KMS-11 (cell line): Measurements from ENCODE around the gene NKX6-1.

Experiments used
- H2AFZ ChIP-seq: fragments of 200-600 bp; sonication (generic); 2 replicates; pipeline ENCODE4 v1.6.1; 2016; ENCODE audit warnings: antibody characterized with exemption, mixed run types, low read depth
- H3K27ac ChIP-seq: fragments of 200-600 bp; sonication (generic); 2 replicates; pipeline ENCODE4 v1.6.1; 2016; ENCODE audit warnings: mild to moderate bottlenecking, mixed run types
- H3K27me3 ChIP-seq: fragments of 200-600 bp; sonication (generic); 2 replicates; pipeline ENCODE4 v1.6.1; 2017; ENCODE audit warnings: mild to moderate bottlenecking, low read depth, mixed run types, moderate library complexity; ENCODE audit not compliant: insufficient read depth
- H3K36me3 ChIP-seq: fragments of 200-600 bp; sonication (generic); 2 replicates; pipeline ENCODE4 v1.6.1; 2017; ENCODE audit warnings: mild to moderate bottlenecking, mixed run types; ENCODE audit not compliant: insufficient read depth
- H3K4me1 ChIP-seq: fragments of 200-600 bp; sonication (generic); 2 replicates; pipeline ENCODE4 v1.6.1; 2016; ENCODE audit warnings: mild to moderate bottlenecking, low read depth, mixed run types; ENCODE audit not compliant: poor library complexity, severe bottlenecking
- H3K4me2 ChIP-seq: fragments of 200-600 bp; sonication (generic); 2 replicates; pipeline ENCODE4 v1.7.0; 2016; ENCODE audit warnings: mild to moderate bottlenecking, mixed run types
- H3K4me3 ChIP-seq: fragments of 200-600 bp; sonication (generic); IDR thresholded peaks from 2 replicates; pipeline ENCODE4 v1.6.1; 2017; ENCODE audit warnings: low read depth, low read length, mixed read lengths; ENCODE audit not compliant: insufficient read depth
- H3K79me2 ChIP-seq: fragments of 200-600 bp; sonication (generic); 2 replicates; pipeline ENCODE4 v1.6.1; 2016; ENCODE audit warnings: low read depth, mixed run types; ENCODE audit not compliant: insufficient read depth
- H3K9ac ChIP-seq: fragments of 200-600 bp; sonication (generic); 2 replicates; pipeline ENCODE4 v1.6.1; 2016; ENCODE audit warnings: mild to moderate bottlenecking, mixed run types
- H4K20me1 ChIP-seq: fragments of 200-600 bp; sonication (generic); 2 replicates; pipeline ENCODE4 v1.6.1; 2016; ENCODE audit warnings: mild to moderate bottlenecking, mixed run types; ENCODE audit not compliant: insufficient read depth
- TF ChIP-seq, protein P1 (sequence below): fragments of 200-600 bp; sonication (generic); conservative IDR thresholded peaks from 2 replicates; pipeline ENCODE4 v1.6.1; 2017; ENCODE audit warnings: low read depth, mild to moderate bottlenecking, antibody characterized with exemption, low read length, moderate library complexity, mixed read lengths

NKX6-1 gene

DNA sequence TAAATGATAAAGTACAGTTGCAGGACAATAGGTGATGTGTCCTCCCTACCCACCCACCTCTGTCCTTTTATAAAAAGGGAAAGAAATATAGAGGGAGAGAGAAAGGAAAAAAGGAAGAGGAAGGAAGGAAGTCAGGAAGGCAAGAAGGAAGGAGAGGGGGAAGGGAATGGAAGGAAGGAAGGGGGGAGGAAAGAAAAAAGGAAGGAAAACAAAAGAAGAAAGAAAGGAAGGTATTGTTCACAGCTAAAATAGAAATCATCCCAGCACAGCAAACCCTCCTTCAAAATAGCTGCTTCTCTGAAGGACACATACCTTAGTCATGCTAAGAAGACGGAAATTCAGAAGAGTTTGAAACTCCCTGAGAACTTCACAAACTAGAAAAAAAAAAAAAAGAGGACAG is 8.4 kb downstream of the NKX6-1 start:
- H3K4me3 ChIP-seq: no peak overlapping the region
- no peaks in the 10 kb centered on the region for H4K20me1 ChIP-seq
- no peaks in the 10 kb centered on the region for H3K4me1 ChIP-seq
- no peak overlapping the region for H2AFZ ChIP-seq
- H3K9ac ChIP-seq: no peak overlapping the region
- TF ChIP-seq, protein P1, sequence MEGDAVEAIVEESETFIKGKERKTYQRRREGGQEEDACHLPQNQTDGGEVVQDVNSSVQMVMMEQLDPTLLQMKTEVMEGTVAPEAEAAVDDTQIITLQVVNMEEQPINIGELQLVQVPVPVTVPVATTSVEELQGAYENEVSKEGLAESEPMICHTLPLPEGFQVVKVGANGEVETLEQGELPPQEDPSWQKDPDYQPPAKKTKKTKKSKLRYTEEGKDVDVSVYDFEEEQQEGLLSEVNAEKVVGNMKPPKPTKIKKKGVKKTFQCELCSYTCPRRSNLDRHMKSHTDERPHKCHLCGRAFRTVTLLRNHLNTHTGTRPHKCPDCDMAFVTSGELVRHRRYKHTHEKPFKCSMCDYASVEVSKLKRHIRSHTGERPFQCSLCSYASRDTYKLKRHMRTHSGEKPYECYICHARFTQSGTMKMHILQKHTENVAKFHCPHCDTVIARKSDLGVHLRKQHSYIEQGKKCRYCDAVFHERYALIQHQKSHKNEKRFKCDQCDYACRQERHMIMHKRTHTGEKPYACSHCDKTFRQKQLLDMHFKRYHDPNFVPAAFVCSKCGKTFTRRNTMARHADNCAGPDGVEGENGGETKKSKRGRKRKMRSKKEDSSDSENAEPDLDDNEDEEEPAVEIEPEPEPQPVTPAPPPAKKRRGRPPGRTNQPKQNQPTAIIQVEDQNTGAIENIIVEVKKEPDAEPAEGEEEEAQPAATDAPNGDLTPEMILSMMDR: no peak
- H3K36me3 ChIP-seq: no peaks in the 10 kb centered on the region
- H3K79me2 ChIP-seq: no peaks in the 10 kb centered on the region
- H3K27ac ChIP-seq: no peak overlapping the region
- H3K4me2 ChIP-seq: no peak overlapping the region
- H3K27me3 ChIP-seq: no peaks in the 10 kb centered on the region

DNA sequence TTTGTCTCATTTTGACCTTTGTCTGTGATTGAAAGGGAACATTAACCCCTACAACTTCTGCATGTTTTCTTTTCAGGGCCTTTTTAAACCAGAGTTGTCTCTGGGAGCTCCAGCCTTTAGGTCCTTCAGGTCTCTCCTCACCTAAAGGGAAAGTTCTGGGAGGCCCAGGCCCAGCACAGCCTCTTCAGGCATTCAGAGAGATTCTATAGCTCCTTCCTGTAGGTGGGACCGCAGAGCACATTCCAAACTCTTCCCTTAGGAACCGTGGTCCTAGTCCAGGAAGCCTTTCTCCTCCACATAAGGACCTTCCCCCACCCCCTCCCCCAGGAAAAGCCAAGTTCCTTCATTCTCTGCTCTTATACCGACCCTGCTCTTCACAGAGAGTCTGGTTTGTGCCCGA is 14.9 kb downstream of the NKX6-1 start:
- no peak overlapping the region for H3K27ac ChIP-seq
- no peaks in the 10 kb centered on the region for H3K79me2 ChIP-seq
- no peak overlapping the region for H3K4me2 ChIP-seq
- no peak overlapping the region for H2AFZ ChIP-seq
- no peaks in the 10 kb centered on the region for H3K36me3 ChIP-seq
- no peak overlapping the region for H3K4me3 ChIP-seq
- H3K4me1 ChIP-seq: no peaks in the 10 kb centered on the region
- no peaks in the 10 kb centered on the region for H3K27me3 ChIP-seq
- H3K9ac ChIP-seq: no peak overlapping the region
- TF ChIP-seq, protein P1: no peak
- H4K20me1 ChIP-seq: no peaks in the 10 kb centered on the region

DNA sequence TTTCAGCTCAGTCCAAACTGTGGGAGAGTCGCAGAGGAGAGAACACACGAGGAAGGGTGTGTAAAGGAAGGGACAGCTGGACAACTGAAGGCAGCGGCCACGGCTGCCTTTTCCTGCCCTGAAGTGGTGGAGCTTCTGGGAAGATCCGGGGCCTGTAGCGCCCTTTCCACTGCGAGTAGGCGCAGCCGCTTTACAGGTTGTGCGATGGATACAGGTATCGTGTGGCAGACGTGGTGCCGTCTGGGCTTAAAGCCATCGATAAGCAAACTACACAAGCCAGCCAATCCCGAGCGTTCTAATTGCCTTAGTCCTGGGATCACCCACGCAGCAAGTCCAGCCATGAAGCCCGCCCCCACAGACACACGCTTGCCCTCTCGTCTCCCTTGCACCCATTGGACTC is 15.4 kb downstream of the NKX6-1 start:
- Histone ChIP-seq H3K4me1 (no peaks in the 10 kb centered on the region), H3K27me3 (no peaks in the 10 kb centered on the region), H3K27ac (no peak overlapping the region), H3K4me2 (no peak overlapping the region), H3K4me3 (no peak overlapping the region), H4K20me1 (no peaks in the 10 kb centered on the region), H2AFZ (no peak overlapping the region), H3K79me2 (no peaks in the 10 kb centered on the region), H3K9ac (no peak overlapping the region), H3K36me3 (no peaks in the 10 kb centered on the region)
- TF ChIP-seq, protein P1: no peak

DNA sequence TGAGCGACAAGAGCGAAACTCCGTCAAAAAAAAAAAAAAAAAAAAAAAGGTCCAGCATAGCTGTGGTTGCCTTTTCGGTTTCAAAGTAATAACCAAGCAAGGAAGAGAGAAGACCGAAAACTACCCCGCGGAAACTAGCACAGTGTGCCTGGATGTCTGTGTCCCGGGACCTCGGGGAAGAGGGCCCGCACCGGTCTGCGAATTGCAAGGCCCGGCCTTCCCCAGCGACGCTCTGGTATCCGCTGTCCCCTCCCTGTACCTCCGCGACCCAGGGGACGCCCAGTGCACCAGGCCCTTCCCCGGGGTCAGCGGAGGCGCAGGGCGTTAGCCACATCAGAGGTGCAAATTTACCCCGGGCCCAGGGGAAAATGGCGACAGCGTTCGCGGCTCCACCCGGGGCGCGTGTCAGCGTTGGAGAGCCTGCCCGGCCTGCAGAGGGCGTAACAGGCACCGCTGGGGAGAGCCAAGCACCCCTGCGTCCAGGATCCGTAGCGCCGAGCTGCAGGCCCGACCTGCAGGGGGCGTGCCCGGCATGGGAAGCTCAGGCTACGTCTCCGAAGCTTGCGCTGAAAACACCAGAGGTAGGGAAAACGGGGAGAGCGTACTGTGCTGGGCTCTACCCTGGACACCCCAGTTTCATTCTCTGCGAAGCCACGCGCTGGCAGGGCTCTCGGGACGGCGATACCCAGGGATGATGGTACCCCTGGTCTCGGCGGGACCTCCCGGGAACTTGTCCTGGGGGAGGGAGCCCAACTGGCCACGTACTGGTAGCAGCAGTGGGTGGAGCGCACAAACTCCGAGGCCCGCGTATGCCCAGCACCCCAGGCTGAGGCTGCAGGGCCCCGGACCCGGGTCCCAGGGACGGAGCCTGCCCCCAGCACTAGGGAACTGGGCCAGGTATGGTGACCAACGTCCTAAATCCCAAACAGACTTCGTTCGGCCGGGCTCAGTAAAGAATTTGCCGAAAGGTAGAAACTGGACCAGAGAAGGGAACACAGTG is 16.2 kb downstream of the NKX6-1 start:
- H3K27ac ChIP-seq: no peak overlapping the region
- no peak overlapping the region for H3K4me2 ChIP-seq
- H4K20me1 ChIP-seq: no peaks in the 10 kb centered on the region
- H3K79me2 ChIP-seq: no peaks in the 10 kb centered on the region
- H3K4me1 ChIP-seq: no peaks in the 10 kb centered on the region
- H3K36me3 ChIP-seq: no peaks in the 10 kb centered on the region
- H3K9ac ChIP-seq: no peak overlapping the region
- H2AFZ ChIP-seq: no peak overlapping the region
- TF ChIP-seq, protein P1: no peak
- no peak overlapping the region for H3K4me3 ChIP-seq
- H3K27me3 ChIP-seq: no peaks in the 10 kb centered on the region
